WERI-Rb-1 (cell line): Measurements from ENCODE around the gene CANT1.

Experiments used
- DNase-seq: peaks from one replicate; pipeline ENCODE4 v3.0.0-alpha.2; 2020
- H3K27ac ChIP-seq: fragments of 250-450 bp; sonication (Bioruptor Pico); 2 replicates; pipeline ENCODE4 v1.5.1; 2020; ENCODE audit warnings: mild to moderate bottlenecking, moderate library complexity
- H3K27me3 ChIP-seq: fragments of 250-450 bp; sonication (Bioruptor Pico); 2 replicates; pipeline ENCODE4 v1.5.1; 2021; ENCODE audit warnings: mild to moderate bottlenecking, low read depth, moderate library complexity; ENCODE audit not compliant: insufficient read depth, severe bottlenecking
- H3K36me3 ChIP-seq: fragments of 250-450 bp; sonication (Bioruptor Pico); 2 replicates; pipeline ENCODE4 v1.5.1; 2020; ENCODE audit warnings: mild to moderate bottlenecking, moderate library complexity
- H3K4me3 ChIP-seq: 2 replicates; pipeline ENCODE4 v1.5.1; 2011; ENCODE audit warnings: low read depth, mild to moderate bottlenecking, control low read depth, low read length
- H3K9me3 ChIP-seq: fragments of 250-450 bp; sonication (Bioruptor Pico); 2 replicates; pipeline ENCODE4 v1.5.1; 2021; ENCODE audit warnings: mild to moderate bottlenecking, moderate library complexity; ENCODE audit not compliant: severe bottlenecking
- TF ChIP-seq, protein P1 (sequence below): IDR thresholded peaks from 2 replicates; pipeline ENCODE4 v1.5.1; 2011; ENCODE audit warnings: low read depth, mild to moderate bottlenecking, control low read depth, inconsistent platforms, low read length

The CANT1 gene

DNA sequence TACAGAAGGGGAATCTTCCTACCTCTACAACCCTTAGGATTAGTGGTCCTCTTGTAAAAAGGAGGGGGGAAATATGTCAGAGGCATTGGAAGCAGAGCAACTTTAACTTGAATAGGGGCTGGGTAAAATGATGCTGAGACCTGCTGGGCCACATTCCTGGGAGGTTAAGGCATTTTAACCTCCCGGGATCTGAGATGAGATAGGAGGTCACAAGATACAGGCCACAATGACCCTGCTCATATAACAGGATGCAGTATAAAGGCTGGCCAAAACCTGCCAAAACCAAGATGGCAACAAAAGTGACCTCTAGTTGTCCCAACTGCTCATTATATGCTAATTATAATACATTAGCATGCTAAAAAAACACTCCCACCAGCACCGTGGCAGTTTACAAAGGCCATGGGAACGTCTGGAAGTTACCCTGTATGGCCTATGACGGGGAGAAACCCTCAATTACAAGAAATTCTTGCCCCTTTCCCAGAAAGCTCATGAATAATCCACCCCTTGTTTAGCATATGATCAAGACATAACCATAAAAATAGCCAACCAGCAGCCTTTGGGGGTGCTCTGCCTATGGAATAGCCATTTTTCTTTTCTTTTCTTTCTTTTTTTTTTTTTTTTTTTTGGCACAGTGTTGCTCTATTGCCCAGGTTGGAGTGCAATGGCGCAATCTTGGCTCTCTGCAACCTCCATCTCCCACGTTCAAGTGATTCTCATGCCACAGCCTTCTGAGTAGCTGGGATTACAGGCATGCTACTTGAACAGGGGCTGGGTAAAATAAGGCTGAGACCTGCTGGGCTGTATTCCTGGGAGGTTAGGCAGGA is 8.2 kb upstream of the CANT1 start:
- peaks cover 27% of the 10 kb centered on the region for H3K9me3 ChIP-seq
- H3K27ac ChIP-seq = no peak overlapping the region
- TF ChIP-seq, protein P1, sequence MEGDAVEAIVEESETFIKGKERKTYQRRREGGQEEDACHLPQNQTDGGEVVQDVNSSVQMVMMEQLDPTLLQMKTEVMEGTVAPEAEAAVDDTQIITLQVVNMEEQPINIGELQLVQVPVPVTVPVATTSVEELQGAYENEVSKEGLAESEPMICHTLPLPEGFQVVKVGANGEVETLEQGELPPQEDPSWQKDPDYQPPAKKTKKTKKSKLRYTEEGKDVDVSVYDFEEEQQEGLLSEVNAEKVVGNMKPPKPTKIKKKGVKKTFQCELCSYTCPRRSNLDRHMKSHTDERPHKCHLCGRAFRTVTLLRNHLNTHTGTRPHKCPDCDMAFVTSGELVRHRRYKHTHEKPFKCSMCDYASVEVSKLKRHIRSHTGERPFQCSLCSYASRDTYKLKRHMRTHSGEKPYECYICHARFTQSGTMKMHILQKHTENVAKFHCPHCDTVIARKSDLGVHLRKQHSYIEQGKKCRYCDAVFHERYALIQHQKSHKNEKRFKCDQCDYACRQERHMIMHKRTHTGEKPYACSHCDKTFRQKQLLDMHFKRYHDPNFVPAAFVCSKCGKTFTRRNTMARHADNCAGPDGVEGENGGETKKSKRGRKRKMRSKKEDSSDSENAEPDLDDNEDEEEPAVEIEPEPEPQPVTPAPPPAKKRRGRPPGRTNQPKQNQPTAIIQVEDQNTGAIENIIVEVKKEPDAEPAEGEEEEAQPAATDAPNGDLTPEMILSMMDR = no peak
- no peaks in the 10 kb centered on the region for H3K36me3 ChIP-seq
- H3K4me3 ChIP-seq = no peak overlapping the region
- no peak for DNase-seq
- no peaks in the 10 kb centered on the region for H3K27me3 ChIP-seq

DNA sequence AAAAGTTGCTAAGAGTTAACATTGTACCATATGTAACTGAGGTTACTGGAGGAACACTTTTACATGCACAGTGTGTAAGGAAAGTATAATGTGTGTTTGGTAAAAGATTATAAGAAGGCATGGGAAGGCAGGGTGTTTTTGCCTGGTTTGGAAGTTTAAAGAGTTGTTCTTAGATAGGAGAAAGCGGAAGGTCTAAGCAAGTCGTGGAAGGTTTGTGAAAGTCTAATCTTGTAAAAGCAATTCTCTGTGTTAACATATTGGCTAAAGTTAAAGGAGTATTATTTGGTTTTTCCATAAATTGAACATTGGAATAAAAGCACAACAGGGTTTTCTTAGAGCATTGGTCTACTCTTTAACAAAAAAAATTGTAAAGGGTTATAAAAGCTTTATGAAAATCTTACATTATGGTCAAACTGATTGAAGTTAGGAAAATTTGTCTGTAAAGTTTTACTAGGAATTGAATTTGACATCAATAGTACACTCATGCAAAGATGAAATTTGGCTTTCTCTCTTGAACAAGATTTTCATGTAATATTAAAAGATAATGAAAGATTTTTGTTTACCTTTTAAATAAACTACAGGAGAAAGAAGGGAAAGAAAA is 4.7 kb upstream of the CANT1 start:
- no peak for DNase-seq
- no peaks in the 10 kb centered on the region for H3K36me3 ChIP-seq
- TF ChIP-seq, protein P1 = no peak
- H3K9me3 ChIP-seq = peaks cover 27% of the 10 kb centered on the region
- H3K27me3 ChIP-seq = no peaks in the 10 kb centered on the region
- H3K4me3 ChIP-seq = no peak overlapping the region
- H3K27ac ChIP-seq = no peak overlapping the region

DNA sequence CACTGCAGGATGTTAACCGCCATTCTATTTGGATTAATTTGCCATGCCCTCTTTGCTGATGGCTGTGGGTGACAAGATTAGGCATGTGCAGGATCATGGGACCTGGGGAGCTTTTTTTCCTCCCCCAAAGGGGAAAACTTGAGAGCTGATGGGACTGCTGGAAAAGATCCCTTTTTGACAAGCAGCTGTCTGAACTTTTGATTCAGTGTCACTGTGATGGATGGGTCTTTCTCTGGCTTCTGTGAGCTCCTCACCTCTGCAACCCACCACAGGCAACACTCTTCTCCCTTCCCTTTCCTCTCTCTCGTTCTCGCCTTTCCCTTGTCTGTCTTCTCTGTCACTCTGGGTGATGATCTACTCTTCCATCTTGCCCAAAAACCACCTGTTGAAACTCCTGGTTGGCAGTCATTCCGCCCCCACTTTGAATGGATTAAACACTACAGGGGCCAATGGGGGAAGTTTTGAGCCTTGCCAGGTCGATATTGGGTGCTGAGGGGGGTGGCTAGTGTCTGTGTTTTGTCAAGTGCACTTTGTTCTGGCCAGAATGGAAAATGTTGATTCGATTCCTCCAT is 3.1 kb upstream of the CANT1 start:
- Histone ChIP-seq H3K27ac (no peak overlapping the region), H3K9me3 (peaks cover 27% of the 10 kb centered on the region), H3K36me3 (peaks cover 10% of the 10 kb centered on the region), H3K27me3 (no peaks in the 10 kb centered on the region), H3K4me3 (no peak overlapping the region)
- DNase-seq = no peak
- TF ChIP-seq, protein P1 = no peak

DNA sequence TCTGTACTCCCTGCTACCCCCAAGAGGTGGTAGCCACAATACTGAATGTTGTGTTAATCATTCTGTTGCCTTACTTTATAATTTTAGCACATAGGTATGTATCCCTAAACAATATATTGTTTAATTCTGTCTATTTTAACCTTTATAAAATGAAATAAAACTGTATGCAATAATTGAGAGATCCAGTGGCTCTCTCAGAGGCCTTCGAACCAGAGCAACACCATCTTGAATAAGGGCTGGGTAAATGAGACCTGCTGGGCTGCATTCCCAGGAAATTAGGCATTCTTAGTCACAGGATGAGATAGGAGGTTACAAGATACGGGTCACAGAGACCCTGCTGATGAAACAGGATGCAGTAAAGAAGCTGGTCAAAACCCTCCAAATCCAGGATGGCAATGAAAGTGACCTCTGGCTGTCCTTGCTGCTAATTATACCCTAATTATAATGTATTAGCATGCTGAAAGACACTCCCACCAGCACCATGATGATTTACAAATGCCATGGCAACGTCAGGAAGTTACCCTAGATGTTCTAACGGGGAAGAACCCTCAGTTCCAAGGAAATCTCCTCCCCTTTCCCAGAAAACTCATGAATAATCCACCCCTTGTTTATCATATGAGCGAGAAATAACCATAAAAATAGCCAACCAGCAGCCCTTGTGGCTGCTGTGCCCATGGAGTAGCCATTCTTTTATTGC is 2.0 kb upstream of the CANT1 start:
- H3K27ac ChIP-seq = no peak overlapping the region
- no peak overlapping the region for H3K4me3 ChIP-seq
- DNase-seq = no peak
- TF ChIP-seq, protein P1 = no peak
- no peaks in the 10 kb centered on the region for H3K27me3 ChIP-seq
- peaks cover 27% of the 10 kb centered on the region for H3K9me3 ChIP-seq
- peaks cover 19% of the 10 kb centered on the region for H3K36me3 ChIP-seq

DNA sequence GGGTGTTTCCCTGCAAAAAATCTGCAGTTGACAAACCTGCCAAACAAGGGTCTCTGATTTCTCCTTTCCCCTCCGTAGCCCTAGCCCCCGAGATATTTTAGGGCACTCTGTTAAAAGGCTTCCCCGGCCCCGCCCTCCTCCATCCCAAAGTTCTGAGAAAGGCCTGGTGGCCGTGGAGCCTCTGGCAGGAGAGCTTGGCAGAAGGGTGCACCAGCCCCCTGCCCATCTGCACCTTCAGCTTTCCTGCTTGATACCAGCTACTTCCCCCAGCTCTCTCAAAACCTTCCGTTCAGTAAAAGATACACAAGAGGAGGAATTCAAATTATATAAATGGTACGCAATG is 711 bp upstream of the CANT1 start:
- TF ChIP-seq, protein P1 = no peak
- peaks cover 17% of the 10 kb centered on the region for H3K9me3 ChIP-seq
- H3K36me3 ChIP-seq = peaks cover 19% of the 10 kb centered on the region
- no peak overlapping the region; the same call in 1 of the 2 replicates for H3K27ac ChIP-seq
- no peaks in the 10 kb centered on the region for H3K27me3 ChIP-seq
- no peak for DNase-seq
- H3K4me3 ChIP-seq = peak overlapping the region; percentile 94
